Endothelial cell of umbilical vein (primary cell): ENCODE data around the gene PNKP. TPM values are rescaled to one million over a fixed set of nuclear protein-coding genes. Genes with fewer than 3 reads are reported as not detected.

ENCODE experiments used
- BruUV-seq: library from RNA; stranded (reverse); fragments of 400-500 nt; replicated peaks from 2 replicates; lab custom pipeline; 2021; lab: Mats Ljungman, UMichigan
- CTCF ChIA-PET: fragments of 300-600, 350-600 bp; sonication (Branson Sonifier 250); formaldehyde crosslinking; loops from one replicate; lab custom pipeline; 2021; ENCODE audit warnings: antibody characterized with exemption, inconsistent platforms; lab: Charles Lee
- POLR2A ChIA-PET: fragments of 300-600, 350-600 bp; sonication (Branson Sonifier 250); formaldehyde crosslinking; loops from one replicate; lab custom pipeline; 2021; ENCODE audit warnings: antibody characterized with exemption, inconsistent platforms; lab: Charles Lee
- DNase-seq: peaks from one replicate; pipeline ENCODE4 v3.0.0-alpha.2; 2011; ENCODE audit warnings: low read depth, low spot score
- FAIRE-seq: peaks from 2 replicates; lab custom pipeline; 2011; peaks lifted over from hg19 to GRCh38; lab: Jason Lieb, UNC
- H2AFZ ChIP-seq: 2 replicates; pipeline ENCODE4 v1.6.0; 2012; ENCODE audit warnings: low read depth, low read length, control low read depth, inconsistent platforms
- H3K27ac ChIP-seq: 2 replicates; pipeline ENCODE4 v1.5.1; 2011; ENCODE audit warnings: low read depth, mild to moderate bottlenecking, control low read depth, low read length, moderate library complexity; ENCODE audit not compliant: insufficient read depth
- H3K27me3 ChIP-seq, 2 experiments: 2 replicates each; pipeline versions ENCODE4 v1.6.0 to v1.6.1; 2011; ENCODE audit warnings: low read length in 2 of 2, mixed read lengths in 1 of 2; ENCODE audit not compliant: control insufficient read depth in 2 of 2, insufficient read depth in 2 of 2
- H3K36me3 ChIP-seq, 2 experiments: 2 replicates in 1 of 2; 3 replicates in 1 of 2; pipeline ENCODE4 v1.5.1; 2011; ENCODE audit warnings: low read length in 2 of 2, mild to moderate bottlenecking in 1 of 2, moderate library complexity in 1 of 2; ENCODE audit not compliant: control insufficient read depth in 2 of 2, insufficient read depth in 2 of 2; ENCODE audit errors: extremely low read depth in 1 of 2
- H3K4me1 ChIP-seq: 3 replicates; pipeline ENCODE4 v1.5.1; 2011; ENCODE audit warnings: mild to moderate bottlenecking, low read length; ENCODE audit not compliant: control insufficient read depth, insufficient read depth; ENCODE audit errors: extremely low read depth
- H3K4me2 ChIP-seq: 2 replicates; pipeline ENCODE4 v1.6.1; 2011; ENCODE audit warnings: low read length, control low read depth, mixed read lengths; ENCODE audit not compliant: insufficient read depth
- H3K4me3 ChIP-seq, 3 experiments: fragments of 200-600 bp in 1 of 3; sonication (generic), shearing (Covaris generic) in 1 of 3; replicated peaks in 1 of 3; 2 replicates each; pipeline ENCODE4 v1.5.1; 2011 to 2016; ENCODE audit warnings: control low read depth in 3 of 3, low read length in 3 of 3, mild to moderate bottlenecking in 2 of 3, inconsistent platforms in 1 of 3, low read depth in 1 of 3, moderate library complexity in 1 of 3; ENCODE audit not compliant: insufficient read depth in 1 of 3
- H3K79me2 ChIP-seq: 2 replicates; pipeline ENCODE4 v1.6.0; 2012; ENCODE audit warnings: low read length, inconsistent platforms; ENCODE audit not compliant: control insufficient read depth, insufficient read depth
- H3K9ac ChIP-seq: replicated peaks from 2 replicates; pipeline ENCODE3; 2011; ENCODE audit warnings: low read length, control low read depth; ENCODE audit not compliant: insufficient read depth; ENCODE audit errors: extremely low read depth
- H3K9me1 ChIP-seq: replicated peaks from 3 replicates; pipeline ENCODE4 v1.6.0; 2011; ENCODE audit warnings: mild to moderate bottlenecking, low read length; ENCODE audit not compliant: control insufficient read depth, insufficient read depth; ENCODE audit errors: extremely low read depth
- H3K9me3 ChIP-seq: replicated peaks from 2 replicates; pipeline ENCODE4 v1.5.1; 2012; ENCODE audit warnings: low read length, inconsistent platforms; ENCODE audit not compliant: control insufficient read depth, insufficient read depth
- H4K20me1 ChIP-seq: replicated peaks from 2 replicates; pipeline ENCODE3; 2011; ENCODE audit warnings: mild to moderate bottlenecking, low read length; ENCODE audit not compliant: control insufficient read depth, insufficient read depth; ENCODE audit errors: extremely low read depth
- EZH2 ChIP-seq: IDR thresholded peaks from 2 replicates; pipeline ENCODE4 v1.6.1; 2012; ENCODE audit warnings: borderline replicate concordance, low read depth, mild to moderate bottlenecking, moderate library complexity, low read length, inconsistent platforms; ENCODE audit not compliant: severe bottlenecking
- FOS ChIP-seq: IDR thresholded peaks from 2 replicates; pipeline ENCODE4 v1.6.1; 2011; ENCODE audit warnings: mild to moderate bottlenecking, low read length, moderate library complexity, borderline replicate concordance; ENCODE audit not compliant: insufficient read depth
- GATA2 ChIP-seq: IDR thresholded peaks from 2 replicates; pipeline ENCODE4 v1.7.0; 2011; ENCODE audit warnings: low read depth, mild to moderate bottlenecking, moderate library complexity, mixed read lengths, low read length; ENCODE audit not compliant: insufficient read length, insufficient read depth
- JUN ChIP-seq: IDR thresholded peaks from 2 replicates; pipeline ENCODE4 v1.6.1; 2011; ENCODE audit warnings: borderline replicate concordance, low read depth; ENCODE audit not compliant: insufficient read length, insufficient read depth
- MAX ChIP-seq: IDR thresholded peaks from 2 replicates; pipeline ENCODE4 v1.6.1; 2011; ENCODE audit not compliant: insufficient read depth, insufficient read length
- MYC ChIP-seq: IDR thresholded peaks from one replicate; pipeline ENCODE4 v1.6.1; 2011; ENCODE audit warnings: mild to moderate bottlenecking, low read depth, low read length
- POLR2A ChIP-seq: IDR thresholded peaks from 2 replicates; pipeline ENCODE4 v1.6.1; 2012; ENCODE audit warnings: low read depth, mild to moderate bottlenecking, control low read depth, low read length
- POLR2AphosphoS5 ChIP-seq: IDR thresholded peaks from 2 replicates; pipeline ENCODE4 v1.6.1; 2012; ENCODE audit warnings: low read depth, mild to moderate bottlenecking, control low read depth, low read length, moderate library complexity; ENCODE audit not compliant: insufficient read depth
- dilution Hi-C: fragments of 300-500 bp; cut with MboI; formaldehyde crosslinking; loops from one replicate; pipeline ENCODE4 v1.15.0; 2019; ENCODE audit warnings: low sequenced_read_pairs; ENCODE audit not compliant: extremely low pct_ligation_motif_present
- intact Hi-C: fragments of 100-400 bp; cut with micrococcal nuclease; formaldehyde crosslinking; loops from one replicate; pipeline ENCODE4 v1.10.0; 2022
- polyA plus RNA-seq, 4 experiments: library from polyadenylated mRNA; depleted of rRNA in 3 of 4; stranded (reverse) in 3 of 4; unstranded in 1 of 4; fragments of >200 nt; gene quantifications; 2 replicates each; pipeline versions ENCODE4 v1.2.1 to v1.2.3, GENCODE V29; 2011 to 2012; ENCODE audit warnings: missing spikeins in 1 of 4
- total RNA-seq: library from RNA; stranded (reverse); gene quantifications from 2 replicates; pipeline ENCODE4 v1.2.3, GENCODE V29; 2021
- TF ChIP-seq, protein P1 (sequence below), 2 donors: IDR thresholded peaks; 1 replicate in 1 of 2; 2 replicates in 1 of 2; pipeline ENCODE4 v1.5.1; 2011; ENCODE audit warnings: low read length in 2 of 2, mild to moderate bottlenecking in 2 of 2, moderate library complexity in 2 of 2, control low read depth in 1 of 2, inconsistent platforms in 1 of 2, low read depth in 1 of 2; ENCODE audit not compliant: insufficient read depth in 1 of 2; ENCODE audit errors: extremely low read depth in 1 of 2

Gene PNKP
- total and polyA plus RNA-seq, 2 donors (not counting 3 experiments of a cell fraction or from before 2014, with no cell fraction given) = 39.4 to 112 TPM

GRCh38 chr19:49873129-49873521 is 5.7 kb upstream of the PNKP start:
- no peak overlapping the region for H3K27ac ChIP-seq
- H2AFZ ChIP-seq = no peak overlapping the region
- peaks cover 0 to 9% of the 10 kb centered on the region in 2 experiments for H3K36me3 ChIP-seq
- ChIA-PET POLR2A (no interaction called here), CTCF (no interaction called here)
- FAIRE-seq (no peak), DNase-seq (no peak)
- H3K9ac ChIP-seq = no peak overlapping the region
- H4K20me1 ChIP-seq = no peaks in the 10 kb centered on the region
- TF ChIP-seq EZH2 = no peak
- no peak for TF ChIP-seq FOS
- no peak for TF ChIP-seq POLR2A
- TF ChIP-seq JUN = no peak
- no peak for TF ChIP-seq POLR2AphosphoS5
- TF ChIP-seq MYC = no peak
- TF ChIP-seq MAX = no peak
- TF ChIP-seq, protein P1, sequence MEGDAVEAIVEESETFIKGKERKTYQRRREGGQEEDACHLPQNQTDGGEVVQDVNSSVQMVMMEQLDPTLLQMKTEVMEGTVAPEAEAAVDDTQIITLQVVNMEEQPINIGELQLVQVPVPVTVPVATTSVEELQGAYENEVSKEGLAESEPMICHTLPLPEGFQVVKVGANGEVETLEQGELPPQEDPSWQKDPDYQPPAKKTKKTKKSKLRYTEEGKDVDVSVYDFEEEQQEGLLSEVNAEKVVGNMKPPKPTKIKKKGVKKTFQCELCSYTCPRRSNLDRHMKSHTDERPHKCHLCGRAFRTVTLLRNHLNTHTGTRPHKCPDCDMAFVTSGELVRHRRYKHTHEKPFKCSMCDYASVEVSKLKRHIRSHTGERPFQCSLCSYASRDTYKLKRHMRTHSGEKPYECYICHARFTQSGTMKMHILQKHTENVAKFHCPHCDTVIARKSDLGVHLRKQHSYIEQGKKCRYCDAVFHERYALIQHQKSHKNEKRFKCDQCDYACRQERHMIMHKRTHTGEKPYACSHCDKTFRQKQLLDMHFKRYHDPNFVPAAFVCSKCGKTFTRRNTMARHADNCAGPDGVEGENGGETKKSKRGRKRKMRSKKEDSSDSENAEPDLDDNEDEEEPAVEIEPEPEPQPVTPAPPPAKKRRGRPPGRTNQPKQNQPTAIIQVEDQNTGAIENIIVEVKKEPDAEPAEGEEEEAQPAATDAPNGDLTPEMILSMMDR (IDR thresholded peaks at IDR 0.05; ENCODE audit: extremely low read depth in 1 of 2, insufficient read depth in 1 of 2, low read depth in 1 of 2, low read length in 2 of 2) = no peak
- TF ChIP-seq GATA2 = no peak
- peaks cover 18% of the 10 kb centered on the region for H3K4me1 ChIP-seq
- H3K79me2 ChIP-seq = peaks cover 18% of the 10 kb centered on the region
- intact Hi-C loops = no loop called here
- H3K4me2 ChIP-seq = no peak overlapping the region
- no peak overlapping the region for H3K4me3 ChIP-seq
- no peaks in the 10 kb centered on the region for H3K9me3 ChIP-seq
- no TSS peak for BruUV-seq
- dilution Hi-C loops = no loop called here
- no peaks in the 10 kb centered on the region for H3K27me3 ChIP-seq
- H3K9me1 ChIP-seq = no peaks in the 10 kb centered on the region
